ENCODE measurements around the gene ODF2L.

ODF2L gene

DNA sequence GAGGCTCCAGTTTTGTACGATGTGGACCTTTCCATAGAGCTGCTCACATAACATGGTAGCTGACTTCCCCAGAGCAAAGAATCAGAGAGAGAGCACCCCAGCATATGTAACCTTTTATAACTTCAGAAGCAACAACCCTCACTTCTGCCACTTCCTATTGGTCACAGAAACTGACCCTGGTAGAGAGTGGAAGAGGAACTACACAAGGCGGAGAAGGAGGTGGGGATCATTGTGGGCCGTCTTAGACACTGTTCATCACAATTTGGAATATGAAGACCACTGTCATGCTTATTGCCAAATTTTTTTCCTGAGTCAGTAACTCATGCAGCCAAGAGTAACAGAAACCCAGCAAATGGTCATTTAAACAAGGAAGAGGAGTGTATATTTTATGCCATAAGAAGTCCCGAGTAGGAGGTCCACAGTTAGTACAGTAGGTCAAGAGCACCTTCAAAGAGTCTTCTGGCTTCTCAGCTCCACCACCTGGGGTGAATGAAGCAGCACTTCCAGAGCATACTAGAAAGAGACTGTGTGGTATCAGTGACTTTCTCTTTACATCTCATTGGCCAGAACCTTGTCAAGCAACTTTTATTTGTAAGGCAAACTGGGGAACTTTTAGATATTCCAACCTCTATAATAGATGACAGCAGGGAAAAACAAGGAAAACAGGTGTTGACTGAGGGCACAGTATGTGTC, 71.8 kb downstream of the ODF2L start:
- DNase-seq (ENCODE audit: insufficient read length, low spot score): no peak
- FAIRE-seq: no peak

GRCh38 chr1:86322241-86322640, 73.9 kb downstream of the ODF2L start:
- DNase-seq (ENCODE audit: insufficient read length, low spot score): no peak
- FAIRE-seq: no peak

DNA sequence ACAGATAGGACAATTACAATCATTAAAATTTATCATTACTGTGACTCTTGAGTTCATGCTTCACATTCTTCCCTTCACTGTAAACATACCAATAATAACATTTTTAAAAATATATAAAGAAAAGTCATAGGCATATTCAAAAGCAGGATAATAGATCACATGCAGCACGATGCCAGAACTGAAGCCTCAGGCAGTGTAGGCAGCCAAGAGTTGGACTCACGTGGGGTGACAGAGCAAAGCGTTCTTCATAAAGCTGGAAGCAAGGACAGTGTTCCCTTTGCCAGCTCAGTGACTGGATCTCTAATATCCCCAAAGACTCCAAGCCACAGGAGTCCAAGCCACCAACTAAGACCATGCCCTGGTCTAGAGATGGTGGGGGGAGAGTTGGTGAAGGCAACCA, 77.7 kb downstream of the ODF2L start:
- DNase-seq (ENCODE audit: insufficient read length, low spot score) (no peak), FAIRE-seq (no peak)

DNA sequence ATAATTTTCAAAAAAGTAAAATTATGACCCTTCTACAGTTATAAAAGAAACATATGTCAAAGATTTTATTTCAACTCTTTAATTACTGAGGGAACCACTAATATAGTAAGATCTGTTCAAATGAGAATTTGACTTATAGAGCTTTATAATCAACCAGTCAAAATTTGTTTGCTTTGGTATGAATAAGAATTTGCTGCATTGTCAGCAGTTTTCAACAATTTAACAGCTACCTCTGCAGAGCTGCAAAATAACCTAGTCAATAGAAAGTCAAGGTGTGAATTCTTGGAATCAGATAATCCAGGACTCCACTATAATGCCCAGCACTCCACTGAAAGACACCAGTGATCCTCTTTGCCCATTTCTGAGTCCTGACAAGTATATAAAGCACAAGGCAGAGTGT, 78.2 kb downstream of the ODF2L start:
- DNase-seq (ENCODE audit: insufficient read length, low spot score): no peak
- FAIRE-seq: no peak

- FAIRE-seq: no peak
- DNase-seq (ENCODE audit: insufficient read length, low spot score): no peak
These were observed 90.4 kb downstream of the ODF2L start for GRCh38 chr1:86305731-86306130.

- no peak for FAIRE-seq
- no peak for DNase-seq (ENCODE audit: insufficient read length, low spot score)
These were observed 93.0 kb downstream of the ODF2L start for GRCh38 chr1:86303041-86303690.
